Esophagus muscularis mucosa (tissue), 4 donors: Measurements from ENCODE around the gene TMEM120B.

Experiments used
- CTCF ChIP-seq, 3 experiments: fragments of 200-600 bp in 2 of 3; fragments of 450-650 bp in 1 of 3; sonication (generic) in 2 of 3; IDR thresholded peaks; one replicate each; pipeline ENCODE4 v1.5.1; 2017 to 2019; ENCODE audit warnings: antibody characterized with exemption in 3 of 3, mild to moderate bottlenecking in 2 of 3, moderate library complexity in 1 of 3
- EP300 ChIP-seq: sonication (generic); formaldehyde crosslinking; IDR thresholded peaks from one replicate; pipeline ENCODE4 v1.6.1; 2017; ENCODE audit warnings: antibody characterized with exemption
- POLR2A ChIP-seq: fragments of 450-650 bp; IDR thresholded peaks from one replicate; pipeline ENCODE4 v1.6.1; 2017; ENCODE audit warnings: antibody characterized with exemption, moderate library complexity, mild to moderate bottlenecking, low read depth

- TF ChIP-seq CTCF (IDR thresholded peaks at IDR 0.05): no peak
- TF ChIP-seq POLR2A: no peak
- no peak for TF ChIP-seq EP300
Measured at GRCh38 chr12:121814429-121815119, 102.0 kb downstream of the TMEM120B start.
